Calu3 (cell line): ENCODE data around the gene DYNC2LI1. TPM values are rescaled to one million over a fixed set of nuclear protein-coding genes. Genes with fewer than 3 reads are reported as not detected.

Source experiments
- BruUV-seq: library from RNA; stranded (reverse); fragments of 400-500 nt; replicated peaks from 2 replicates; lab custom pipeline; 2021; lab: Mats Ljungman, UMichigan
- CTCF ChIA-PET: fragments of 300-600 bp; sonication (Branson Sonifier 250); formaldehyde crosslinking; loops from one replicate; lab custom pipeline; 2022; ENCODE audit warnings: antibody characterized with exemption; lab: Charles Lee
- DNase-seq: peaks from one replicate; pipeline ENCODE4 v3.0.0; 2022
- H3K27ac Mint-ChIP-seq: one replicate; pipeline ENCODE4 v1.8.0; 2022; ENCODE audit warnings: mixed read lengths; ENCODE audit not compliant: unreplicated experiment
- H3K27me3 Mint-ChIP-seq: one replicate; pipeline ENCODE4 v1.8.0; 2022; ENCODE audit warnings: mixed read lengths; ENCODE audit not compliant: unreplicated experiment
- H3K36me3 Mint-ChIP-seq: one replicate; pipeline ENCODE4 v1.8.0; 2022; ENCODE audit warnings: mild to moderate bottlenecking, moderate library complexity, mixed read lengths; ENCODE audit not compliant: insufficient read depth, unreplicated experiment
- H3K4me1 Mint-ChIP-seq: one replicate; pipeline ENCODE4 v1.8.0; 2022; ENCODE audit warnings: mild to moderate bottlenecking, low read depth, mixed read lengths; ENCODE audit not compliant: unreplicated experiment
- H3K4me3 Mint-ChIP-seq: one replicate; pipeline ENCODE4 v1.8.0; 2022; ENCODE audit warnings: mild to moderate bottlenecking, low read depth, moderate library complexity, mixed read lengths; ENCODE audit not compliant: unreplicated experiment
- H3K9me3 Mint-ChIP-seq: one replicate; pipeline ENCODE4 v1.8.0; 2022; ENCODE audit warnings: low read depth, mixed read lengths; ENCODE audit not compliant: unreplicated experiment
- CTCF ChIP-seq: fragments of 200-600 bp; IDR thresholded peaks from one replicate; pipeline ENCODE4 v1.8.0; 2022; ENCODE audit warnings: antibody characterized with exemption; ENCODE audit not compliant: unreplicated experiment
- intact Hi-C: fragments of 100-400 bp; cut with micrococcal nuclease; formaldehyde crosslinking; loops from one replicate; pipeline ENCODE4 v1.10.0; 2022; ENCODE audit not compliant: unreplicated experiment
- total RNA-seq: library from RNA; stranded (reverse); gene quantifications from 2 replicates; pipeline ENCODE4 v1.2.3, GENCODE V29; 2022

The DYNC2LI1 gene
- total RNA-seq, 1 experiment from 2014 or later = 20.0 TPM

DNA sequence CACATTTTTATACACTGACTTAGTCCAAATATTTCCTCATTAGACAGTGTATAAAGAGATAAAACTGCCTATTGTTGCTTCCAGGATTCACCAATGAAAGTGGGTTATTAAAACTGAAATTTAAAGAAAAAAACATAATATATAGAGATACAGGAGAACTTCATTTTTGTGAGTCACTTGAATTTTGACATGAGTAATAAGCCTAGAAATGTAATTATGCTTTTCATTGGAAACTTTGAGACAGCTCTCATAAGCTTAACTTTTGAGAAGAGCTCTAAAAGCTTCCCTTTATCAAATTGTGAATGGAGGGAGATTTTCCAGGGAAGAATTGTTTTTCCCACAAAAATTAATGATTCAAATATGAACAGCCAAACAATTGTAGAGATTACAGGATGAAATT, 14.1 kb downstream of the DYNC2LI1 start:
- peaks cover 8% of the 10 kb centered on the region for H3K36me3 Mint-ChIP-seq
- BruUV-seq = no TSS peak
- DNase-seq = no peak
- intact Hi-C loops = no loop called here
- TF ChIP-seq CTCF = no peak
- H3K9me3 Mint-ChIP-seq = no peaks in the 10 kb centered on the region
- no peak overlapping the region for H3K27ac Mint-ChIP-seq
- no peaks in the 10 kb centered on the region for H3K4me1 Mint-ChIP-seq
- H3K4me3 Mint-ChIP-seq = no peak overlapping the region
- CTCF ChIA-PET = no interaction called here
- no peaks in the 10 kb centered on the region for H3K27me3 Mint-ChIP-seq

GRCh38 chr2:43788646-43789045, 14.8 kb downstream of the DYNC2LI1 start:
- H3K4me3 Mint-ChIP-seq = no peak overlapping the region
- no peak for TF ChIP-seq CTCF
- no peak overlapping the region for H3K27ac Mint-ChIP-seq
- no peaks in the 10 kb centered on the region for H3K27me3 Mint-ChIP-seq
- no peaks in the 10 kb centered on the region for H3K4me1 Mint-ChIP-seq
- H3K9me3 Mint-ChIP-seq = no peaks in the 10 kb centered on the region
- intact Hi-C loops = no loop called here
- CTCF ChIA-PET = no interaction called here
- H3K36me3 Mint-ChIP-seq = peaks cover 8% of the 10 kb centered on the region
- no peak for DNase-seq
- BruUV-seq = no TSS peak

DNA sequence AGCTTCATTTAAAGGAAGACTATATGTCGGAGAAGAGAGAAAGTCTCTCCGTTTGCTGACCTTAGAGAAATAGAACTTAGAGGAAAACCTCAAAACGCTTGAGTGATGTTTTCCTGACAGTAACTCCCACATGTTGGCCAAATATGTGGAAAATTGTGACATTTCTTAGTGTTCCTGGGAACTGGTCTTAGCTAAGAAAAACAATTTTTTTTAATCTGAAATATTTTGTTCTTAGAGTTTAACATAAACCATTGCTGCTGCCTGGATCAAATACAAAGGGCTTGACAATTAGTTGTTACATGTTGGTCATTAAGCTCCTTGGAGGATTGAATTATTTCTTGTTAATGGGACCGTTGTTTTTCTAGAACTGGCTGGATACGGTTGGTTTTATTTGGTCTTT, 16.3 kb downstream of the DYNC2LI1 start:
- intact Hi-C loops = no loop called here
- Mint-ChIP-seq H3K27me3 (no peaks in the 10 kb centered on the region), H3K36me3 (peaks cover 8% of the 10 kb centered on the region), H3K27ac (no peak overlapping the region), H3K9me3 (no peaks in the 10 kb centered on the region), H3K4me1 (no peaks in the 10 kb centered on the region), H3K4me3 (no peak overlapping the region)
- no peak for DNase-seq
- no peak for TF ChIP-seq CTCF
- no TSS peak for BruUV-seq
- CTCF ChIA-PET = no interaction called here

- BruUV-seq = no TSS peak
- Mint-ChIP-seq H3K4me3 (no peak overlapping the region), H3K4me1 (no peaks in the 10 kb centered on the region), H3K27ac (no peak overlapping the region), H3K36me3 (peaks cover 8% of the 10 kb centered on the region), H3K27me3 (no peaks in the 10 kb centered on the region), H3K9me3 (no peaks in the 10 kb centered on the region)
- intact Hi-C loops = no loop called here
- DNase-seq = no peak
- CTCF ChIA-PET = no interaction called here
- no peak for TF ChIP-seq CTCF
Measured at GRCh38 chr2:43791035-43791765, 17.4 kb downstream of the DYNC2LI1 start.
